Measurements from ENCODE around the gene HES7. TPM values are rescaled to one million over a fixed set of nuclear protein-coding genes. Genes with fewer than 3 reads are reported as not detected.

HES7 gene
- total RNA-seq, 1 experiment from 2014 or later, result 0.61 TPM

GRCh38 chr17:8153957-8154607 is 30.2 kb upstream of the HES7 start:
- Histone ChIP-seq H3K79me2 (ENCODE audit: insufficient read depth, low read length) (peaks cover 57% of the 10 kb centered on the region), H3K27me3 (ENCODE audit: insufficient read depth, low read length) (no peaks in the 10 kb centered on the region), H3K36me3 (ENCODE audit: control insufficient read depth in 1 of 2, insufficient read depth in 2 of 2, low read length in 2 of 2) (peaks cover 10 to 17% of the 10 kb centered on the region in 2 experiments), H3K27ac (ENCODE audit: low read depth, low read length) (peak overlapping the region; percentile 77), H3K9me2 (ENCODE audit: insufficient read depth) (no peaks in the 10 kb centered on the region), H3K4me1 (ENCODE audit: control insufficient read depth in 1 of 2, insufficient read depth in 2 of 2, low read length in 2 of 2) (peaks cover 45 to 81% of the 10 kb centered on the region in 2 experiments), H3K4me2 (ENCODE audit: low read length) (peak overlapping the region; percentile 100), H2AFZ (ENCODE audit: low read depth, low read length, poor library complexity, severe bottlenecking) (no peak overlapping the region), H4K20me1 (ENCODE audit: insufficient read depth) (no peaks in the 10 kb centered on the region), H3K4me3 (replicated peaks in 1 of 2; ENCODE audit: low read depth in 1 of 2, low read length in 2 of 2) (peak overlapping the region; percentile 87 to 95), H3K9me3 (ENCODE audit: control insufficient read depth in 1 of 2, insufficient read depth in 1 of 2, low read depth in 1 of 2, low read length in 2 of 2) (no peaks in the 10 kb centered on the region), H3K9ac (ENCODE audit: low read length) (peak overlapping the region; percentile 99)
- intact Hi-C loops (cut with micrococcal nuclease), result no loop called here
- ChIA-PET RAD21 (ENCODE audit: low non-redundant PET in 1 of 2, low total read pairs in 2 of 2, uncharacterized antibody in 2 of 2, unreplicated experiment in 2 of 2) (no interaction called here), CTCF (interaction anchor here (1.4 to 1.6 kb wide), 2 partner anchors 35 to 60 kb away, joined by 4 read pairs; no protein-coding TSS in a partner anchor), POLR2A (interaction anchor here (1.0 to 9.4 kb wide), 6 partner anchors 14 to 56 kb away, joined by 3 to 95 read pairs (median 4); partner anchors contain the start of genes ALOXE3 and AURKB)
- no TSS peak for BruUV-seq (replicated peaks)
- DNase-seq (ENCODE audit: low read depth, low spot score) (peak; percentile 93), ATAC-seq (peak; percentile 28)
- TF ChIP-seq EZH2phosphoT487 (IDR thresholded peaks at IDR 0.05; ENCODE audit: borderline replicate concordance), result no peak
- TF ChIP-seq YY1 (IDR thresholded peaks at IDR 0.05; ENCODE audit: extremely low read depth, insufficient replicate concordance, low read depth, low read length), result peak; percentile 30
- no peak for TF ChIP-seq FOSL1 (IDR thresholded peaks at IDR 0.05; ENCODE audit: low read depth)
- TF ChIP-seq POLR2AphosphoS5 (IDR thresholded peaks at IDR 0.05; ENCODE audit: low read depth, low read length), result peak; percentile 73
- no peak for TF ChIP-seq EZH2 (IDR thresholded peaks at IDR 0.05)
- peak; percentile 90 for TF ChIP-seq MAX (IDR thresholded peaks at IDR 0.05)
- no peak for TF ChIP-seq POLR2A (IDR thresholded peaks at IDR 0.05; ENCODE audit: borderline replicate concordance, extremely low read depth, insufficient read depth, insufficient read length)
- TF ChIP-seq, protein P1, sequence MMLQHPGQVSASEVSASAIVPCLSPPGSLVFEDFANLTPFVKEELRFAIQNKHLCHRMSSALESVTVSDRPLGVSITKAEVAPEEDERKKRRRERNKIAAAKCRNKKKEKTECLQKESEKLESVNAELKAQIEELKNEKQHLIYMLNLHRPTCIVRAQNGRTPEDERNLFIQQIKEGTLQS (IDR thresholded peaks at IDR 0.05), result no peak
- peak; percentile 94 for TF ChIP-seq SIN3A (IDR thresholded peaks at IDR 0.05; ENCODE audit: low read depth)
- TF ChIP-seq CTCF (IDR thresholded peaks at IDR 0.05 in 2 of 3, conservative IDR thresholded peaks at IDR 0.05 in 1 of 3; ENCODE audit: borderline replicate concordance in 1 of 3, insufficient read depth in 1 of 3, low read depth in 2 of 3, low read length in 2 of 3), result no peak
- TF ChIP-seq CEBPB (IDR thresholded peaks at IDR 0.05; ENCODE audit: low read depth), result no peak
- TF ChIP-seq ZNF274 (IDR thresholded peaks at IDR 0.05; ENCODE audit: low read depth, low read length), result no peak
- no peak for TF ChIP-seq REST (IDR thresholded peaks at IDR 0.05; ENCODE audit: low read depth)
- TF ChIP-seq EGR1 (IDR thresholded peaks at IDR 0.05; ENCODE audit: low read depth), result peak; percentile 93
- no peak for TF ChIP-seq RAD21 (IDR thresholded peaks at IDR 0.05; ENCODE audit: low read depth)
- no peak for TF ChIP-seq ZBTB33 (IDR thresholded peaks at IDR 0.05; ENCODE audit: extremely low read depth, insufficient replicate concordance, low read length)
- 0 out of 2 replicates have a peak, but pooled peaks have one; percentile 28 for TF ChIP-seq CBX3 (IDR thresholded peaks at IDR 0.05; ENCODE audit: low read depth)
- TF ChIP-seq ELF1 (IDR thresholded peaks at IDR 0.05; ENCODE audit: borderline replicate concordance, low read depth), result no peak; the same call in 1 of the 2 replicates
